H4 (cell line): Measurements from ENCODE around the gene IL17RE. TPM values are rescaled to one million over a fixed set of nuclear protein-coding genes. Genes with fewer than 3 reads are reported as not detected.

ENCODE experiments used
- DNase-seq: peaks from one replicate; pipeline ENCODE4 v3.0.0-alpha.2; 2015; ENCODE audit warnings: low spot score
- total RNA-seq: library from RNA; depleted of rRNA; stranded (reverse); fragments of >200 nt; shearing (Covaris generic); gene quantifications from 2 replicates; pipeline ENCODE4 v1.2.3, GENCODE V29; 2014; rRNA removed

Gene IL17RE
- total RNA-seq, 1 experiment from 2014 or later = not detected

GRCh38 chr3:9955611-9956352 is 53.1 kb downstream of the IL17RE start:
- no peak for DNase-seq

DNA sequence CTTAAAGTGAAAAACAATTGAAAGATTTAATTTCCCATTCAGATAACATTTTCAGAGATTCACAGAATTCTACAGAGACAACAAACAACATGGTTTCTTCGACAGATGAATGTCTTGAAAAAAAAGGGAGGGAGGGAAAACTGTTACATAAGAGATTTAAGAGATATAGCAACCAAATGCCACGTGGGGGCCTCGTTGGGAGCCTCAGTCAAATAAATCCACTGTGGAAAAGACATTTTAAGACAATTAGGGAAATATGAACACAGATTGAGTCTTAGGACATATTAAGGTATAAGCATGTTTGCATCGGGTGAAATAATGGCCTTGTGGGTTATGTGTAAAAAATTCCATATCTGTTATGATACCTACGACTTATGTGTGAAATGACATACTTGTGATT is 54.6 kb downstream of the IL17RE start:
- DNase-seq = no peak

GRCh38 chr3:9965200-9965875 is 62.7 kb downstream of the IL17RE start:
- no peak for DNase-seq

Other genes with a start within 250 kb of the IL17RE start
- gene CPNE9, start 199.0 kb upstream of the IL17RE start, total RNA-seq = 0.31 TPM in 1 of 2 replicates, not detected in the other
- 10.1 and 10.6 TPM in 2 replicates for gene BRPF1, start 171.1 kb upstream of the IL17RE start, total RNA-seq
- gene OGG1, start 152.9 kb upstream of the IL17RE start, total RNA-seq = 12.9 and 13.0 TPM in 2 replicates
- 4.9 and 16.6 TPM in 2 replicates for gene CAMK1, start 132.9 kb upstream of the IL17RE start, total RNA-seq
- 81.5 and 95.9 TPM in 2 replicates for gene TADA3, start 110.4 kb upstream of the IL17RE start, total RNA-seq
- 227 and 296 TPM in 2 replicates for gene ARPC4, start 109.8 kb upstream of the IL17RE start, total RNA-seq
- 4.4 and 5.4 TPM in 2 replicates for gene TTLL3, start 92.6 kb upstream of the IL17RE start, total RNA-seq
- gene RPUSD3, start 58.8 kb upstream of the IL17RE start, total RNA-seq = 33.7 and 44.5 TPM in 2 replicates
- gene CIDEC, start 22.6 kb upstream of the IL17RE start, total RNA-seq = not detected in 2 replicates
- 35.7 and 46.1 TPM in 2 replicates for gene JAGN1, start 12.2 kb upstream of the IL17RE start, total RNA-seq
- gene IL17RC, start 14.2 kb downstream of the IL17RE start, total RNA-seq = 23.0 and 32.4 TPM in 2 replicates
- gene CRELD1, start 31.0 kb downstream of the IL17RE start, total RNA-seq = 7.4 and 8.7 TPM in 2 replicates
- gene PRRT3, start 49.6 kb downstream of the IL17RE start, total RNA-seq = 3.0 and 3.4 TPM in 2 replicates
- 87.1 and 117 TPM in 2 replicates for gene EMC3, start 84.0 kb downstream of the IL17RE start, total RNA-seq
- gene FANCD2, start 123.6 kb downstream of the IL17RE start, total RNA-seq = 28.4 and 29.6 TPM in 2 replicates
- not detected in 2 replicates for gene FANCD2OS, start 205.4 kb downstream of the IL17RE start, total RNA-seq
- 121 and 179 TPM in 2 replicates for gene BRK1, start 212.8 kb downstream of the IL17RE start, total RNA-seq
- gene VHL, start 238.9 kb downstream of the IL17RE start, total RNA-seq = 21.3 and 22.6 TPM in 2 replicates